ENCODE results near the gene HTR3C.

- TF ChIP-seq CTCF (IDR thresholded peaks at IDR 0.05; ENCODE audit: low read length) (no peak), EZH2 (IDR thresholded peaks at IDR 0.05; ENCODE audit: borderline replicate concordance, low read length) (no peak)
Observed at GRCh38 chr3:184042617-184043016, 10.2 kb upstream of the HTR3C start.

Measured in OCI-LY1 (cell line).